GM21737 (cell line): ENCODE data around the gene RERE.
"Not testable (repeated sequence)": the region's sequence is repeated elsewhere in the genome, so short reads cannot be mapped to it uniquely, and the experiment has no call there.

Source experiments
- ATAC-seq: cut with Tn5 transposase; IDR thresholded peaks from one replicate; pipeline ENCODE4 v1.9.1; 2021; ENCODE audit warnings: mild to moderate bottlenecking, moderate library complexity; ENCODE audit not compliant: unreplicated experiment

The RERE gene

GRCh38 chr1:8695442-8695841 is 122.0 kb downstream of the RERE start:
- ATAC-seq, result not testable (repeated sequence)

DNA sequence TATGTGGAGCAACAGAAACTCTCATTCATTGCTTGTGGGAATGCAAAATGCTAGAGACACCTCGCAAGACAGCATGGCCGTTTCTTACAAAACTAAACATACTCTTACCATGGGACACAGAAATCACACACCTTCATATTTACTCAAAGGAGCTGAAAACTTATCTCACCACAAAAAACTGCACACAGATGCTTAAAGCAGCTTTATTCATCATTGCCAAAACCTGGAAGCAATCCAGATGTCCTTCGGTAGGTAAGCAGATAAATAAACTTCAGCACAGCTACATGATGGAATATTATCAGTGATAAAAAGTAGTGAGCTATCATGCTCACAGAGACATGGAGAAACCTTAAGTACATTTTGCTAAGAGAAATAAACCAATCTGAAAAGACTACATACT is 124.3 kb downstream of the RERE start:
- no peak for ATAC-seq

GRCh38 chr1:8691662-8692061 is 125.8 kb downstream of the RERE start:
- ATAC-seq, result no peak

- ATAC-seq, result no peak
Measured at GRCh38 chr1:8690253-8690525, 127.3 kb downstream of the RERE start.

DNA sequence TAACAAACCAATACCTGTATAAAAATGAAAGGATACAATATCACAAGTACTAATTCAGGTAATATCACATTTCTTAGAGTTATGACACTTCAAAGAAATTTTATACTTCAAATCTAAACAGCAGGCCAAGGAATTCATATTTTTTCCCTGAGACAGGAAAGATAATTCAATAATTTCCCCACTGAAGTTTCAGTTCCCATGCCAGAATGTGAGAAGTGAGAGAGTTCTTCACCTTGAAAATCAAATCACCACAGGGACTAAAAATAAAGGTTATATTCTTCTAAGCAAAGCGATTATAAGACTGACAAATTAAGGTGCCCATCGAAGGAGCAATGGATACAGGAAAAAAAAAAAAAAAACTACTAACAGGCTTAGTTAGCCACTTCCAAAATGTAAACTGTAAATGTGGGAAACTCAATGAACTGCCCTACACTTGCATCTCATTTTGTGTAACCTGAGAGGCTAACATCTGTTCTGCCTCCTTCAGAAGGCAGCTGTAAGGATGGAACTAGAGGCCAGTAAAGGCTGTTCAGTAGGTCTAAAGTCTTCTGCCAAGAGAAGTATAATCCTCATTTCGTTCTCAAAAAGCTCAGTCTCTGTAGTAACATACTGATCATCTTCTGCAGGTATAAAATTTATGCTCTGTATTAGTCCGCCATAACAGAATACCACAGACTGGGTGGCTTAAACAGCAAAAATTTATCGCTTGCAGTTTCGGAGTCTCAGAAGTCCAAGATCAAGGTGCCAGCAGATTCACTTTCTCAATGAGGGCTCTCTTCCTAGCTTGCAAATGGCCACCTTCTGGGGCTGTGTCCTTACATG is 127.8 kb downstream of the RERE start:
- no peak for ATAC-seq

DNA sequence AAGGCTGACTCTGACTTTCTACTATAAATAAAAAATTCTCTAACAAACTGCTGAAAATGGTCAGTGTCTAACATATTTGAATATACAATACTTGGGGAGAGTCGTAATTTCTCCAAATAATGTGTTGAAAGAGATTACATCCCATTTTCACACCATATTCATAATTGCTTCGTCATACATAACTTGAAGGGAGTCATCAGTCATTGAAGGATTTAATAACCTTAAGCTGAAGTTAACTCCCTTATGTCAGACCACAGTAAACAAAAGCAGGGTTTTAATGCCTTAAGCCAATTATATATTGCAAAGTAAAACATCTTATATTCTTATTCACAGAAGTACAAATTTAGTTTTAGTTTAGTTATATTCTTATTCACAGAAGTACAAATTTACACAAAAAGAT is 129.9 kb downstream of the RERE start:
- ATAC-seq, result no peak

DNA sequence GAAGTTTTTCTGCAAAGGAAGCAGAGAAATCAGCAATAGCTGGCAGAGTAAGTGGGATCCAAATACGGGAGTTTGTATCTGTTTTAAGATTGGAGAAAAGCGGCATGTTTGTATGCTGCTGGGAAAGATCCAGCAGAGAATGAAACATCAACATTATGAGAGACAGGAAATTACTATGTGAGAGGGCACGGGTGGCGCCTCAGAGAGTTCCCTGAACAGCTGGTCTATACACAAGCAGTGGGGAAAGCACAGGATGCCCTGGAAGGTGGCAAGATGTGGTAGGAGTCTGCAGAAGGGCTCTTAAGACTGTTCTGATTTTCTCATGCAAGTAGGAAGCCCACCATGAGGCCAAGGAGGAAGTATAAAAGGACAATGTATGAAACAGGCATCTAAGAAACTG is 130.4 kb downstream of the RERE start:
- no peak for ATAC-seq

DNA sequence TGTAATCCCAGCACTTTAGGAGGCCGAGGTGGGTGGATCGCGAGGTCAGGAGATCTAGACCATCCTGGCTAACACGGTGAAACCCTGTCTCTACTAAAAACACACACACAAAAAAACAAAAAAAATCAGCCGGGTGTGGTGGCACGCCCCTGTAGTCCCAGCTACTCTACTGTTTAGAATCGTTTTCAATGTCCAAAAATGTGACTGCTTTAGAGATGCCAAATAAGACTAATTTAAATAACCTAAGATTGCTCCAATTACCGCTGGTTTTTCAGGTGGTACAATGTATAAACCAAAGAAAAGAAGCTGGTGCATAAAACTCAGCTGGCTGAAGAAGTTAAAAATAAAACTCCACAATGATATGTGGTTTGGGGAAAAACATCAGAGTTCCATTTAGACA is 132.0 kb downstream of the RERE start:
- no peak for ATAC-seq

DNA sequence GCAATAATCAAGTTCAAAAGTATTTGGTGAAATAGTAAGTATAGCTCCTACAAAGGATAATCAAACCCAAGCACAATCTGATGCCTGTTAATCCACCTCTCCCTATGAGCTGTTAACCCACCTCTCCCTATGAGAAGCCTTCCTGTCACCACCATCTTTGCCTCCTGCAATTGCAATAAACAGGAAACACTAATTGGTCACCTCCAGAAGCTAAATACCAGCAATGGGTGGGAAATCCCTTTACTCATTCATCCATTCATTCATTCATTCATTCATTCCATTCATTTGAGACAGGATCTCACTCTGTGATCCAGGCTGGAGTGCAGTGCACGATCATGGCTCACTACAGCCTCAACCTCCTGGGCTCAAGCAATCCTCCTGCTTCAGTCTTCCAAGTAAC is 132.8 kb downstream of the RERE start:
- ATAC-seq, result no peak

- no peak for ATAC-seq
Measured at GRCh38 chr1:8682573-8682972, 134.9 kb downstream of the RERE start.

DNA sequence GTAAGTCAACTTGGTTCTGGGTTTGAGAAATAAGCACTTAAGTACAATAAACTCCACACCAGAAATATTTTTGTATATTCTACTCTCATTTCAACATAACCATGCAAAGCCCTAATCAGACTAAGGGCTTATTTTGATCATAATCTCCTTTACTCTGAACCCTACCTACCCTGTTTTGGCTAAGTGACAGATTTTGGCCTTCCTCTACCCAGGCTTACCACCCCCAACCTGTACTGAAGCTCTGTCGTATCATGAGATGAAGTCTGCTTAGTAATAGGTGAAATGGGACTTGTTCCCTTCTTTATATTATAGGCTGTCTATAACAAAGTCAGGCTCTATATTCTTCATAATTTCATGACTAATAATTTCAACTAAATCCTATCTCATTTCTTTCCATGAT is 135.5 kb downstream of the RERE start:
- ATAC-seq, result no peak

GRCh38 chr1:8680664-8681650 is 136.5 kb downstream of the RERE start:
- no peak for ATAC-seq

DNA sequence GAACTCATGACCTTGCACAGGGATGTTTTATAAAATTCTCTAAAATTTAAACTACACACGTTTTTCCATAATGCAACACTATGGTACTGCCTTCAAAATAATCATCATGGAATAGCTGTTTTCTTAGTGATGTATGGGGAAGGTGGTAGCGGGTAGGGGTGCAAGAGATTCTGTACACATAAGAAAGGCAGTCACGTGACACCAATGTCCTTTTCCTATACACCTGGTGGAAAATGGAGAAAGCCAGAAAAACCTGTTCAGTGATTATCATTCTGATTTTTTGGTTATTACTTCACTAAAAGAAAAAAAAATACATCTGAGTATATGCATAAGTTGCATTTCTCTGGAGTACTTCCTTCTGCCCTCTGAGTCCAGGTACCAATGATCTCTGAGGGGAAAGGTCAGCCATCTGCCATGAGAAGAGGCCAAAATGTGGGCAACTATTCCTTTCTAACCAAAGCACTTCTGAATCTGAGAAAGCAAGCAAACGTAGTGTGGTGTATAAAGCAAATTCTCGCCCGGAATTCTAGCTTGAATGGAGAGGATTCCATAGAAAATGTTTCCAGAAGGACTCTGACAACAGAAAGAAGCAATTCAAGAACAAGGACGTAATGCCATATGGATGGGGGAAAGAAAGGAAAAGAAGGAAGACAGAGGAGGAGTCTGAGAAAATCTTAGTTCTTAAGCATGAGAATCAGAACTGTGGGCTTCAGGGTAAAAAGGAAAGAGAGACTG is 137.3 kb downstream of the RERE start:
- ATAC-seq, result no peak

GRCh38 chr1:8679395-8679800 is 138.0 kb downstream of the RERE start:
- no peak for ATAC-seq

DNA sequence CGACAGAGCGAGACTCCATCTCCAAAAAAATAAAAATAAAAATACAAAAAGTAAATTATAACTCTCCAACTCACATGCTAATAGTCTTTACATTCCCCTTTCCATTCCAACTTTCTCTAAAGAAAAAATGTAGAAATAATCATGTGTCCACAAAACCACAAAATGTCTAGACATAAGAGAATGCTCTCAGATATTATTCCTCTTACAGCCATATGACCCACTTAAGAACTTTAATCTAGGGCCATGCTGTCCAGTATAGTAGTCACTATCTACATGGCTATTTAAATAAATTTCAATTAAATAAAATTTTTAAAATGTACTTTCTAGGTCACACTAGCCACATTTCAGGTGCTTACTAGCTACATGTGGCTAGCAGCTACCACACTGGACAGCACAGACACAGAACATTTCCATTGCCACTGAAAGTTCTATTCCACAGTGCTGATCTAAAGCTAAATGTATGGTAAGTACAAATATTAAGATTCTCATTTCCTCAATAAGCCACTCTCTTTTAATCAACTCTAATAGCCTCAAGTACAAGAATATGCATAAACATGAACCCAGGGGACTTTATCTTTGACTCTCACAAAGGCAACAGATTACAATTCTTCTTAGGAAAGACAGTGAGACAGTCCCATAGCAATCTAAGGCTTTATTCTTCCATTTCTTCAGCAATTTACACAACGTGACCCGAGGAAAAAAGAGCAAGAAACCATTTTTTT is 138.6 kb downstream of the RERE start:
- ATAC-seq, result no peak

- no peak for ATAC-seq
Measured at GRCh38 chr1:8677782-8678181, 139.7 kb downstream of the RERE start.

DNA sequence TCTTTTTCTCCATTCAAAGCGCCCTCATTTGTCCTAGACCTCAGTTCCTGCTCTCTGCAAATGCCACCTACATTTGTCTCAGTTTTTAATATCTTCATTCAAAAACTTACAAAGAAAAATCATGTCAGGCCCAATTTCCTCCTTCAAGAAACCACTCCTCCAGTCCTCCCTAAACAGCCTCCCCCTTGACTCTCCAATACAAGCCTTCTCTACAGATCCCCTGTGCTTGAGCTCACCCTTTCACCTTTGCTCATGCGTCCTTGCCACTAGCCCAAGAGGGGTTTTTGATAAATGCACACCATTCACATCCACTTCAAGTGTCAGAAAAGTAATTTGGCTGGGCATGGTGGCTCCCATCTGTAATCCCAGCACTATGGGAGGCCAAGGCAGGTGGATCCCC is 140.6 kb downstream of the RERE start:
- no peak for ATAC-seq

DNA sequence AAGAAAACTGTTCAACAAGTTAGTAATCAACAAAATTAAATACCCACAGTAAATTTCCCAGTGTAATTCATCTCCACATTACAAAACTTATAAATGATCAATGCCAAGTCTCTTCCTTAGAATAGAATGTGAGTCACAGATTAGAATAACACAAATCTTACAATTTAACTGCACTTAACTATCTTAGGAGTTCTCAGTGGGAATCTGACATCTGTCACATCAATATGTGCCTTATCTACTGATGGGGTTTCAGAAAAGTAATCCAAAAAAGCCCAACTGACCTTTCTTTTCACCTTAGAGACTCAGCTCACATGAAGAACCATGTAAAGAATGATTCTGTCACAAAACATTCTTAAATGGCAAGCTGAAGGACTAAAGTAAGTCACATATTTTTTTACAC is 141.4 kb downstream of the RERE start:
- no peak for ATAC-seq

DNA sequence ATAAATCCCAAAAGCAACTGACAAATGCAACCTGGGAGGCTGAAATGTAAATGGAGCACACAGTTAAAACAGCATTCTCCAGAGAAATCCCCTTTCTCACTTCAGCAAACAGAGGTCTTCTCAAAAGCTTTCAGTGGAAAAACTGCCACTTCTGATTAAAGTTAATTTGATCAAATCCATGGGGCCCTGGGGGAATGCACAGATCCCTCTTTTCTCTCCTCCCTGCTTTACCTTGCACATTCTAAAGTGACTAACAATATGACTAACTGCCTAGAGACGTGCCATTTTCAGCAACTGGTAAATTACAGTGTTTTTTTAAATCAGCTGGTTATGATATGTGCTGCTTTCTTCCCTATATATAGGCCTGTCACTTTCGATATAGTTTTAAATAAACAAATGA is 142.5 kb downstream of the RERE start:
- ATAC-seq, result no peak

DNA sequence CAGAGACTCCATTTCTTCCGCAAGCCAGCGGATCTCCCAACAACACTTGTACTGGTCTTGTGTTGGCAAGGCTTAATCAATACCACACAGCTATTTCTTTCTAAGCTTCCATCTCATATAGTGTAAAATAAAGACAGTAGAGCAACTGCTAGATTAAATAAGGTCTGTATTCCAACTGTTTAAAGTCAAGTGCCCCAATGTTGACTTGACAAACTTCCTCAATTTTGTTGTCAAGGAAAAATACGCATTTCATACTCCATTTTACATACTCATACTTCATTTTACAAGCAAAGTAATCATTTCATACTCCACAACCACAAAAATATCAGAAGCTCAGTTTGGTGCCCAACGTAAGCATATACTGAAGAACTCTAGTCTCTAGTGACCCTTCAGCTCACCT is 143.0 kb downstream of the RERE start:
- no peak for ATAC-seq
